Measurements from ENCODE around the gene ART1. TPM values are rescaled to one million over a fixed set of nuclear protein-coding genes. Genes with fewer than 3 reads are reported as not detected.

Gene ART1
- total RNA-seq, 1 donor from 2014 or later: 1.0 TPM

DNA sequence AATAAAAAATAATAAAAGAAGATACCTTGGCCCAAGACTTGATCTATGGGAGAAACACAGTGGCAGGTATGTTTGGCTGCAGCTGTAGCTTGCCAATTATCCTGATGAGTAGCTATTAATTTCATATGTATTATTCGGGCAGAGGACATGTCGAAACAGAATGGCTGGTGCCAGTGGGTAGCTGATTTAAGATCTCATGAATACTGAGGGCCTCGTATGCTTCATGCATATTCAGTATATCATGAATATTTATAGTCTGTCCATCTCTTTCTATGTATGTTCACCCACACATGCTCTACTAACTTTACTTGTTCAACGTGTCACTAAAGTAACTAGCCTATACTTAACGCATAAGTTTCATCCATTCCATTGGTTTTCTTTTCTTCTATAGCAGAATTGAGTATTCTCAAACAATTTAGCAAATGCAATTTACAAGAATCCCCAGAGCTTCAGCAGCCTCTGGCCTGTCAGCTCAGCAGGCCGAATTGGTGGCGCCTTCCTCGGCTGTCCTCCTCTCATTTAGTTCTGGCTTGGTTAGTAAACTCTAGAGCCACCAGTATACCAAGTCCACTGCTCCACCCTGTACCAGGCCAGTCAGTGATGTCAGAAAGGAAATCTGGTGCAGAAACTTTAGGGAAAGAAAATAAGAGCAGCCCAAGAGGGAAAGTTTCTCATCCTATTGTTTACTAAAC lies 21.0 kb upstream of the ART1 start:
- H3K4me1 ChIP-seq: no peaks in the 10 kb centered on the region
- DNase-seq (no peak), ATAC-seq (no peak)
- H3K4me3 ChIP-seq: no peak overlapping the region
- H3K9me3 ChIP-seq: no peaks in the 10 kb centered on the region
- intact Hi-C loops (cut with DNase I): no loop called here
- no peaks in the 10 kb centered on the region for H3K36me3 ChIP-seq
- TF ChIP-seq, protein P1, sequence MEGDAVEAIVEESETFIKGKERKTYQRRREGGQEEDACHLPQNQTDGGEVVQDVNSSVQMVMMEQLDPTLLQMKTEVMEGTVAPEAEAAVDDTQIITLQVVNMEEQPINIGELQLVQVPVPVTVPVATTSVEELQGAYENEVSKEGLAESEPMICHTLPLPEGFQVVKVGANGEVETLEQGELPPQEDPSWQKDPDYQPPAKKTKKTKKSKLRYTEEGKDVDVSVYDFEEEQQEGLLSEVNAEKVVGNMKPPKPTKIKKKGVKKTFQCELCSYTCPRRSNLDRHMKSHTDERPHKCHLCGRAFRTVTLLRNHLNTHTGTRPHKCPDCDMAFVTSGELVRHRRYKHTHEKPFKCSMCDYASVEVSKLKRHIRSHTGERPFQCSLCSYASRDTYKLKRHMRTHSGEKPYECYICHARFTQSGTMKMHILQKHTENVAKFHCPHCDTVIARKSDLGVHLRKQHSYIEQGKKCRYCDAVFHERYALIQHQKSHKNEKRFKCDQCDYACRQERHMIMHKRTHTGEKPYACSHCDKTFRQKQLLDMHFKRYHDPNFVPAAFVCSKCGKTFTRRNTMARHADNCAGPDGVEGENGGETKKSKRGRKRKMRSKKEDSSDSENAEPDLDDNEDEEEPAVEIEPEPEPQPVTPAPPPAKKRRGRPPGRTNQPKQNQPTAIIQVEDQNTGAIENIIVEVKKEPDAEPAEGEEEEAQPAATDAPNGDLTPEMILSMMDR (IDR thresholded peaks at IDR 0.05): no peak
- no peaks in the 10 kb centered on the region for H3K27me3 ChIP-seq (ENCODE audit: low read depth)
- H3K27ac ChIP-seq: no peak overlapping the region

DNA sequence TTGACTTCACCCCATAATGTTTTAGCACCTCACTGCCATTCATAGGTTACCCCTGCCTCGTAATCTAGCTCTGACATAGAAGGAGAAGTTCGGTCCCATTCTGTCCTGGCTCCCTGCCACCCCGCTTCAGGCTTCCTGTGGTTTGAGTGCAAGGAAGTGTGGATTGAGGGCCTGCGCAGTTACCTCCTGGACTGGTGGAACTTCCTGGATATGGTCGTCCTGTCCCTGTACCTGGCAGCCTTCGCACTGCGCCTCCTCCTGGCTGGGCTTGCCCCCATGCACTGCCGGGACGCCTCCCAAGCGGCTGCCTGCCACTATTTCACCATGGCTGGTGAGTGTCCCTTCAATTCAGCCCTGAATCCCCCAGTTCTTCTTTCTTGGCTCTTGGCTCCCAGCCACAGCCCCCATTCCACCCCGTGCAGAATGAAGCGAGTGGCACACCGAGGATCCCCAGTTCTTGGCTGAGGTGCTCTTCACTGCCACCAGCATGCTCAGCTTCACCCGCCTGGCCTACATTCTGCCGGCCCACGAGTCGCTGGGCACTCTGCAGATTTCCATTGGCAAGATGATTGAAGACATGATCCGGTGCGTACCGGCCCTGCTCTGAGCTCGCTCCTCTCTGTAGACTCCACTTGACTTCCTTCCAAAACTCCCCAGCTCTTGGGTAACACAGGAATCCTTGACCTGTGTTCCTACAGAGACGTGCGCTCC lies 18.5 kb upstream of the ART1 start:
- Histone ChIP-seq H3K4me3 (peak overlapping the region; percentile 29), H3K36me3 (no peaks in the 10 kb centered on the region), H3K4me1 (no peaks in the 10 kb centered on the region), H3K27me3 (ENCODE audit: low read depth) (no peaks in the 10 kb centered on the region), H3K9me3 (no peaks in the 10 kb centered on the region), H3K27ac (no peak overlapping the region)
- ATAC-seq: peak; percentile 66 to 75
- intact Hi-C loops (cut with DNase I): no loop called here
- peak; percentile 84 for DNase-seq
- TF ChIP-seq, protein P1 (IDR thresholded peaks at IDR 0.05): no peak

DNA sequence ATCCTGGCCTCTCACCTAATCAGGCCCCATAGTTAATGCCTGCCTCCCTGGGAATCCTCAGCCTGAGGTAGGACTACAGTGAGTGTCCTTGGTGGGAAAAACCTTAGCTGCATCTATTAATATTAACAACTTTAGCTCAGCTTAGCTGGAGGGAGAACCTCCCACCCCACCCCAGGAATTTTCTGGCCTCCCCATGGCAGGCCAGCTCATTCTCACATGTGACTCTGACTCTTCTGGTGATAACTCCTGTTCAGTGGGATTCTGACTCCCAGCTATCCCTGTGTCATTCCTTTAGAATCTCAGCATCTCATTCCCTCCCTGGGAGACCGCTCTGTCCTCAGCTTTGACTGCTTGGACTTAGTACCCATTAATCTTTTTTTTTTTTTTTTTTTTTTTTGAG lies 17.6 kb upstream of the ART1 start:
- Histone ChIP-seq H3K27ac (no peak overlapping the region), H3K4me1 (no peaks in the 10 kb centered on the region), H3K27me3 (ENCODE audit: low read depth) (no peaks in the 10 kb centered on the region), H3K9me3 (no peaks in the 10 kb centered on the region), H3K36me3 (no peaks in the 10 kb centered on the region), H3K4me3 (no peak overlapping the region)
- no peak for DNase-seq
- intact Hi-C loops (cut with DNase I): no loop called here
- TF ChIP-seq, protein P1 (IDR thresholded peaks at IDR 0.05): no peak
- ATAC-seq: no peak

DNA sequence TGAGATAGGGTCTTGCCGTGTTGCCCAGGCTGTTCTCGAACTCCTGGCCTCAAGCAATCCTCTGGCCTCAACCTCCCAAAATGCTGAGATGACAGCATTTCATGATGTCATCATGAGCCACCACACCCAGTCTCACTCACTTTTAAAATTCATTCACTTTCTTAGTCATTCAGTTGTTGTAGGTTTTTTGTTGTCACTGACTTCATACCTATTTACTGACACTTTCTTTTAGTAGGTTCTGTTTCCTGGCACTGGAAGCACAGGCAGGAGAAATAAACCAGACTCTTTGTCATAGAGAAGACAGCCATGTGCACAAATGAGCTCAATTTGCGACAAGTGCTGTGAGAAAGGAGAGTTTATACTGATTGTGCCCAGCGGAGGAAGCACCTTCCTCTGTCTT lies 13.6 kb upstream of the ART1 start:
- Histone ChIP-seq H3K27ac (no peak overlapping the region), H3K4me3 (no peak overlapping the region), H3K27me3 (ENCODE audit: low read depth) (no peaks in the 10 kb centered on the region), H3K9me3 (no peaks in the 10 kb centered on the region), H3K4me1 (no peaks in the 10 kb centered on the region), H3K36me3 (no peaks in the 10 kb centered on the region)
- ATAC-seq (no peak), DNase-seq (no peak)
- TF ChIP-seq, protein P1 (IDR thresholded peaks at IDR 0.05): no peak
- intact Hi-C loops (cut with DNase I): no loop called here

DNA sequence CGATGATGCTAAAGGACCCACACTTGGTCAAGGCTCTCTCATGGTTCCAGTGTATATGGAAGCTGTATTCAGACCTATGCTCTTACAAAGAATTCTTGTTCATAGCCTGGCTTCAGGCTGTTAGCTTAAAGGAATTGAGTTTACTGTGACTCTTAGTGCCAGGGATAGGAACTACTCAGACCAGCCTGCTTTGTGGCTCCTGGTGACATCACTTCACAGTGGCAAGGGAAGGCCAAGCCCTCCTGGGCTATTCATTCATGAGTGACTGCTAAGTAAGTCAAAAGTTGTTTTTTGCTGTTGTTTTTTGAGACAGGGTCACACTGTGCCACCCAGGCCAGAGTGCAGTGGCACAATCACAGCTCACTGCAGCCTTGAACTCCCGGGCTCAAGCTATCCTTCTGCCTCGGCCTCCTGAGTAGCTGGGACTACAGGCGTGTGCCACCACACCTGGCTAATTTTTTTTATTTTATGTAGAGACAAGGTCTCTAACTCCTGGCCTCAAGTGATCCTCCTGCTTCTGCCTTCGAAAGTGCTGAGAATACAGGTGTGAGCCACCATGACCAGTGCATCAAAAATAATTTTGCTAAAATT lies 12.8 kb upstream of the ART1 start:
- DNase-seq (no peak), ATAC-seq (no peak)
- H3K4me1 ChIP-seq: no peaks in the 10 kb centered on the region
- intact Hi-C loops (cut with DNase I): no loop called here
- H3K9me3 ChIP-seq: no peaks in the 10 kb centered on the region
- H3K27ac ChIP-seq: no peak overlapping the region
- no peaks in the 10 kb centered on the region for H3K27me3 ChIP-seq (ENCODE audit: low read depth)
- H3K4me3 ChIP-seq: no peak overlapping the region
- H3K36me3 ChIP-seq: no peaks in the 10 kb centered on the region
- TF ChIP-seq, protein P1 (IDR thresholded peaks at IDR 0.05): no peak
